ENCODE measurements around the gene LRFN2.

Gene LRFN2

GRCh38 chr6:40539853-40540252 lies 47.3 kb downstream of the LRFN2 start:
- TF ChIP-seq CTCF (IDR thresholded peaks at IDR 0.05; ENCODE audit: low read depth, low read length) = no peak
- H3K4me3 ChIP-seq (ENCODE audit: low read depth, low read length) = no peak overlapping the region

GRCh38 chr6:40538556-40538955 lies 48.6 kb downstream of the LRFN2 start:
- TF ChIP-seq CTCF (IDR thresholded peaks at IDR 0.05; ENCODE audit: low read depth, low read length) = no peak
- no peak overlapping the region for H3K4me3 ChIP-seq (ENCODE audit: low read depth, low read length)

- no peak overlapping the region for H3K4me3 ChIP-seq (ENCODE audit: low read depth, low read length)
- TF ChIP-seq CTCF (IDR thresholded peaks at IDR 0.05; ENCODE audit: low read depth, low read length) = no peak
Measured at GRCh38 chr6:40537446-40537845, 49.7 kb downstream of the LRFN2 start.

- TF ChIP-seq CTCF (IDR thresholded peaks at IDR 0.05; ENCODE audit: low read depth, low read length) = no peak
- H3K4me3 ChIP-seq (ENCODE audit: low read depth, low read length) = no peak overlapping the region
Measured at GRCh38 chr6:40536442-40536841, 50.7 kb downstream of the LRFN2 start.

- no peak for TF ChIP-seq CTCF (IDR thresholded peaks at IDR 0.05; ENCODE audit: low read depth, low read length)
Measured at GRCh38 chr6:40535819-40536380, 51.3 kb downstream of the LRFN2 start.

GRCh38 chr6:40535110-40535818 lies 51.9 kb downstream of the LRFN2 start:
- H3K4me3 ChIP-seq (ENCODE audit: low read depth, low read length) = no peak overlapping the region
- no peak for TF ChIP-seq CTCF (IDR thresholded peaks at IDR 0.05; ENCODE audit: low read depth, low read length)

More at GRCh38 chr6:40535819-40536380, 51.3 kb downstream of the LRFN2 start:
- H3K4me3 ChIP-seq (ENCODE audit: low read depth, low read length) = no peak overlapping the region

GRCh38 chr6:40532349-40533000 lies 54.7 kb downstream of the LRFN2 start:
- TF ChIP-seq CTCF (IDR thresholded peaks at IDR 0.05; ENCODE audit: low read depth, low read length) = no peak
- H3K4me3 ChIP-seq (ENCODE audit: low read depth, low read length) = no peak overlapping the region

All from WI38 (cell line).